Activated CD8-positive, alpha-beta T cell treated with anti-CD3 and anti-CD28 coated beads for 36 hours (primary cell): ENCODE data around the gene CPXM2. TPM values are rescaled to one million over a fixed set of nuclear protein-coding genes. Genes with fewer than 3 reads are reported as not detected.

ENCODE experiments used
- ATAC-seq: fragments of 200-7000 bp; cut with Tn5 transposase; one replicate; pipeline ENCODE4 v1.10.0; 2021; ENCODE audit warnings: mild to moderate bottlenecking, moderate library complexity
- CTCF ChIA-PET: fragments of 350-600 bp; sonication (Branson Sonifier 250); formaldehyde crosslinking; loops from one replicate; lab custom pipeline; 2021; ENCODE audit warnings: antibody characterized with exemption; lab: Charles Lee
- POLR2A ChIA-PET: fragments of 350-600 bp; sonication (Branson Sonifier 250); formaldehyde crosslinking; loops from one replicate; lab custom pipeline; 2021; ENCODE audit warnings: antibody characterized with exemption; lab: Charles Lee
- DNase-seq: peaks from one replicate; pipeline ENCODE4 v3.0.0-alpha.2; 2020
- H3K27ac Mint-ChIP-seq: one replicate; pipeline ENCODE4 v1.8.0; 2021; ENCODE audit warnings: mild to moderate bottlenecking, mixed read lengths
- H3K27me3 Mint-ChIP-seq: one replicate; pipeline ENCODE4 v1.8.0; 2021; ENCODE audit warnings: mixed read lengths
- H3K36me3 Mint-ChIP-seq: one replicate; pipeline ENCODE4 v1.8.0; 2021; ENCODE audit warnings: low read depth, mixed read lengths
- H3K4me1 Mint-ChIP-seq: one replicate; pipeline ENCODE4 v1.8.0; 2021; ENCODE audit warnings: low read depth, mixed read lengths
- H3K4me3 Mint-ChIP-seq: one replicate; pipeline ENCODE4 v1.8.0; 2021; ENCODE audit warnings: mild to moderate bottlenecking, moderate library complexity, mixed read lengths
- H3K9me3 Mint-ChIP-seq: one replicate; pipeline ENCODE4 v1.8.0; 2021; ENCODE audit warnings: mixed read lengths
- CTCF ChIP-seq: fragments of 200-600 bp; IDR thresholded peaks from one replicate; pipeline ENCODE4 v1.8.0; 2022; ENCODE audit warnings: antibody characterized with exemption, mild to moderate bottlenecking
- intact Hi-C: fragments of 100-400 bp; cut with micrococcal nuclease; formaldehyde crosslinking; loops from one replicate; pipeline ENCODE4 v1.10.0; 2022
- total RNA-seq, 2 experiments: library from RNA; stranded (reverse); gene quantifications; one replicate each; pipeline ENCODE4 v1.2.3, GENCODE V29; 2021

CPXM2 gene
- total RNA-seq, 2 experiments from 2014 or later = not detected

GRCh38 chr10:123888751-123889150 is 2.9 kb downstream of the CPXM2 start:
- no peak for ATAC-seq
- CTCF ChIA-PET = no interaction called here
- POLR2A ChIA-PET = no interaction called here

GRCh38 chr10:123888256-123888655 is 3.4 kb downstream of the CPXM2 start:
- no peak for TF ChIP-seq CTCF
- DNase-seq (no peak), ATAC-seq (no peak)
- Mint-ChIP-seq H3K36me3 (no peaks in the 10 kb centered on the region), H3K27ac (no peak overlapping the region), H3K9me3 (no peaks in the 10 kb centered on the region), H3K27me3 (peaks cover 15% of the 10 kb centered on the region), H3K4me3 (no peak overlapping the region), H3K4me1 (no peaks in the 10 kb centered on the region)
- ChIA-PET CTCF (no interaction called here), POLR2A (no interaction called here)
- intact Hi-C loops = no loop called here

More at GRCh38 chr10:123888751-123889150, 2.9 kb downstream of the CPXM2 start:
- H3K27me3 Mint-ChIP-seq = peaks cover 15% of the 10 kb centered on the region
- H3K4me3 Mint-ChIP-seq = no peak overlapping the region
- no peaks in the 10 kb centered on the region for H3K9me3 Mint-ChIP-seq
- intact Hi-C loops = no loop called here
- no peaks in the 10 kb centered on the region for H3K4me1 Mint-ChIP-seq
- H3K27ac Mint-ChIP-seq = no peak overlapping the region
- no peaks in the 10 kb centered on the region for H3K36me3 Mint-ChIP-seq
- no peak for TF ChIP-seq CTCF
- DNase-seq = no peak

GRCh38 chr10:123886292-123886691 is 5.3 kb downstream of the CPXM2 start:
- DNase-seq = no peak
- CTCF ChIA-PET = no interaction called here
- Mint-ChIP-seq H3K27me3 (peaks cover 11% of the 10 kb centered on the region), H3K36me3 (no peaks in the 10 kb centered on the region), H3K27ac (no peak overlapping the region), H3K9me3 (no peaks in the 10 kb centered on the region), H3K4me1 (no peaks in the 10 kb centered on the region), H3K4me3 (no peak overlapping the region)
- intact Hi-C loops = no loop called here
- POLR2A ChIA-PET = no interaction called here
- no peak for ATAC-seq
- no peak for TF ChIP-seq CTCF

GRCh38 chr10:123885406-123886170 is 6.0 kb downstream of the CPXM2 start:
- no peak for TF ChIP-seq CTCF
- H3K9me3 Mint-ChIP-seq = no peaks in the 10 kb centered on the region
- H3K27ac Mint-ChIP-seq = no peak overlapping the region
- POLR2A ChIA-PET = no interaction called here
- H3K27me3 Mint-ChIP-seq = peaks cover 8% of the 10 kb centered on the region
- no peak overlapping the region for H3K4me3 Mint-ChIP-seq
- H3K36me3 Mint-ChIP-seq = no peaks in the 10 kb centered on the region
- DNase-seq = no peak
- CTCF ChIA-PET = no interaction called here
- intact Hi-C loops = no loop called here
- H3K4me1 Mint-ChIP-seq = no peaks in the 10 kb centered on the region
- ATAC-seq = no peak

GRCh38 chr10:123884907-123885381 is 6.7 kb downstream of the CPXM2 start:
- H3K27ac Mint-ChIP-seq = no peak overlapping the region
- ChIA-PET CTCF (no interaction called here), POLR2A (no interaction called here)
- intact Hi-C loops = no loop called here
- ATAC-seq (no peak), DNase-seq (no peak)
- H3K27me3 Mint-ChIP-seq = peaks cover 5% of the 10 kb centered on the region
- no peaks in the 10 kb centered on the region for H3K4me1 Mint-ChIP-seq
- TF ChIP-seq CTCF = no peak
- no peaks in the 10 kb centered on the region for H3K9me3 Mint-ChIP-seq
- H3K36me3 Mint-ChIP-seq = no peaks in the 10 kb centered on the region
- no peak overlapping the region for H3K4me3 Mint-ChIP-seq
